ENCODE results near the gene PTOV1.

Gene PTOV1

DNA sequence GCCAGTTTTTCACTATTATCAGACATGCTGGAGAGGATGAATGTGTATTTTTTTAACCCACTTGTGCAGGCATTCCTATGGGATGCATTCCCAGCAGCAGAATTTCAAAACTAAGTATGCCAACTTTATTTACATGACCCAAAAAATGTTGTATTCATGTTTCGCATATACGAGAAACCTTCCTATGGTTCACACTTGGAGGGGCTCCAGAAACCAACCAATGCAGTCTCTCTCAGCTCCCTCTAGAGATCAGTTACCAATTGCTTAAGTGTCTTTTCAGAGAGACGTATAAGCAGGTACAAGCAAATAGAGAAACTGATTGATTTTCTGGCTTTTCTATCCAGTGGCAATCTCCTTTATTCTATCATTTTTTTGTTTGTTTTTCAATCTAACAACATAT, 5.5 kb upstream of the PTOV1 start:
- DNase-seq: no peak

- DNase-seq: no peak
Measured at GRCh38 chr19:49846408-49846807, 4.6 kb upstream of the PTOV1 start.

DNA sequence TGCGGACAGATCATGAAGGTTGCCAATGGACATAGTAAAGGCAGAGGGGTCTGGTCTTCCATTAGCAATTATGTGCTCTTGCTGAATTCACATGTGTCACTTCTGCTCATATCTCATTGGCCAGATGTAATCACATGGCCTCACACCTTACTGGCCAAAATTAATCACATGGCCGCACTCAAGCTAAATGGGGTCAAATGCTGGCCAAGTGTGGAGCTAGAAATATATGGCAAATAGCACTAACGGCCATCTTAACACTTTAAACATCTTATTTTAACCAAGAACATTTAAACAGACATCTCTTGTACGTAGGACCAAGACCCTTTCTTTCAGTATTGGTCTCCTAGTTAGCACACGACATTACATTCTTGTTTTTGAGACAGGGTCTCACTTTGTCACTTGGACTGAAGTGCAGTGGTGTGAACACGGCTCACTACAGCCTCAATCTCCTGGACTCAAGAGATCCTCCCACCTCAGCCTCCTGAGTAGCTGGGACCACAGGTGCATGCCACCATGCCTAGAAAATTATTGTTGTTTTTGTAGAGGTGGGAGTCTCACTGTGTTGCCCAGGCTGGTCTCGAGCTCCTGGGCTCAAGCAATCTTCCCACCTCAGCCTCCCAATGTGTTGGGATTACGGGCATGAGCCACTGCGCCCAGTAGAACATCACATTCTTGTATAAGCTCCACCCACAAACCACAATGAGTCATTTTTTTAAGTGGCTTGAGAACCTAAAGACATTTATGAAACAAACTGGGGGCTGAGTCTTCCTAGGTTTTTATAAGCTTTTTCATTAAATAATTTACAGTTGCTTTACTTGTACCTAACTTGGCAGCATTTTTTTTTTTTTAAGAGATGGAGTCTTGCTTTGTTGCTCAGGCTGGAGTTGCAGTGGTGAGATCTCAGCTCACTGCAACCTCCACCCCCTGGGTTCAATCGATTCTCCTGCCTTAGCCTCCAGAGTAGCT, 2.9 kb upstream of the PTOV1 start:
- DNase-seq: no peak

- DNase-seq: no peak
Measured at GRCh38 chr19:49848938-49849337, 2.0 kb upstream of the PTOV1 start.

DNA sequence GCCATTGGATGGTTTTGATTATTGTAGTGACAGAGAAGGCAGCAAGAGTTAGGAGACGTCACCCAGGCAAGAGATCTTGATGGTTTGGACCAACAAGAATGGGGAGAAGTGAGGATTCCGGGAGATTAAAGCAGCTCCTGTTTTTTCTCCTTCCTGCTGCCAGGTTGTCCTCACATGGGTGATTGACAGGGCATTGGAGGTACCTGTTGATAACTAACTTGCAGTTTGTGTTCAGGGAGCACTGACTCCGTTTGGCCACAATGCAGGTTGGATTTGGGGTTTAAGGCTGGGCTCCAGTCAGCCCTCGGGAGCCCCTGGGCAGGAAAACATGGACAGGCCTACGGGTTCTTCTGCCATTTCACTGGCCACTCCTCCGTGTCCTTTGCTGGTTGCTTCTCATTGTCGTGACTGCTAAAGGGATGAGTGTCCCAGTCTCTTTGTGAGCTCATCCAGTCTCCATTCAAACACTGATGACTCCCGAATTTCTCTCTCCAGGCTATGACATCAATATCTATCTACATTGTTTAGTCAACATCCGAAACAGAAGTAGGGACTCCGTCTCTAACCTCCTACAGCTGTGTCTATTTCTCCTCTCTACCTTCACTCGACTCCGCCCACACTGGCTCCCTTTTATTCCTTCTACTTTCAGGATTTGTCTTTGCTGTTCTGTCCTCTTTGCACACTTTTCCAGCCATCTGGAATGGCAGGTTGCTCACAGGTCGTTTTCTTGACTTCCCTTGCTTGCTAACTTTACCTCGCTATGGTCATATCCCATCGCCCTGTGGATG, 1.3 kb upstream of the PTOV1 start:
- no peak for DNase-seq

DNA sequence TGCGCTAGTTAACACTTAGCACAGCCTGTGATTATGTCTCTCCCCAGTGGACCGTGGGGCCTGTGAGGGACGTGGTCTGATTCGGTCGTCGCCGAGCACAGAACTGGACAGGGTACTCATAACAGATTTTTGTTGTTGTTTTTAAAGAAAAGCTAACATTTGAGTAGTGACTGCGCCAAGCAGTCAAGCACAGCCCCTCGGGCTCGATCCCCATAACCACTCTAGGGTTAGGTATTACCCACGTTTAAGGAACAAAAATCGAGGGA, 805 bp upstream of the PTOV1 start:
- DNase-seq: peak; percentile 15

DNA sequence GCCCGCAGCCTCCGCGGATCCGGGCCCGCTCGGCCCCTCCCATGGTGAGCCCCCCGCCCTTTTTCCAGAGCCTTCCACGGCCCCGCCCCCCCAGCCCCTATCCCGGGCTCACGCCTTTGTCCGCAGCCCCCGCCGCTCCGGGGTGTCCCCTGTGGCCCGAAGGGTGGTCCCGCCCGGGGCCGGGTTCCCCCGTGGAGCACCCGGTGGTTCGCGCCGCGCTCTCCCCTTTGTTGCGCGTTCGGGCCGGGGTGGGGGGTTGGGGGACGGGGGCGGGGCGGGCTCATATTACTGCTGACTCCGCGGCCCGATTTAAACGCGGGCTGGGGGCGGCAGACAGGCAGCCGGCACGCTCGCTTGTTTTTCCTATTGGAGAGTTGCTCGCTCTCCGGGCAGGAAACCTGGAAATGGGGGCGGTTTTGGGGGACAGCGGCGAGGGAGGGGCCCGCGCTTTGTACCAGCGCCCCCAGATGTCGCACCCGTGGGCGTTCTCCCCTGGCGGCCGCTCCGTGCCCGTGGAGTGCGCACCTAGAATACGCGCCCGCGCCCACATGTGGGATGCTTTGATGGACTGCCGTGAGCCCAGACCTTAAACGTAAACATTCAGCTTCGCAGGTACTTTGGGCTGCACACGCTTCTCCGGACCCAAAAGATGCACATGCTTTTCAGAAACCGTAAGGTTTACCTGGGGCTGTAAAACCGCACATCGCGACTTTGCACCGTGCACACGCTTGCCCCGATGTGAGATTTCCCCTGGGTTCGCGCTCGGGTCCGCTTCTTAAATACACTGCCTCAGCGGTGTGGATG, 699 bp downstream of the PTOV1 start:
- DNase-seq: peak; percentile 40

GRCh38 chr19:49852631-49853126, 1.7 kb downstream of the PTOV1 start:
- DNase-seq: no peak

- DNase-seq: no peak
Measured at GRCh38 chr19:49853852-49854377, 3.0 kb downstream of the PTOV1 start.

GRCh38 chr19:49854378-49855263, 3.7 kb downstream of the PTOV1 start:
- DNase-seq: peak; percentile 16

DNA sequence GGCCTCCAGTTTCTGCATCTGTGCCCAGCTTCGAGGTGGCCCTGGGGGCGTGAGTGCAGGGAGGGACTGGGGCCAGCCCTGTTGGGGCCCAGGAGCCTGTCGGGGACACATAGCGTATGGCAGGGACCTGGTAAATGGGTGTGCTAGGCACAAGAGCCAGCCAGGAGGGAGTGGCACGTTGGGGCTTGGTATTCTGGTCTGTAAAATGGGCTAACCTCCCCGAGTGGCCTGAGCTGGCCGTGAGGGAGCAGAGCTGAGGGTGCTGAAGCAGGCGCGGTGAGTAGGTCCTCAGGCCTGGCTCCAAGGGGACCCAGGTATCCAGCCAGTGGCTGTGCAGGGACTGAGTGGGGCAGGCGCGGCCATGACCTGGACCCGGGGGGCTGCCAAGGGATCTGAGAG, 4.3 kb downstream of the PTOV1 start:
- DNase-seq: no peak

DNA sequence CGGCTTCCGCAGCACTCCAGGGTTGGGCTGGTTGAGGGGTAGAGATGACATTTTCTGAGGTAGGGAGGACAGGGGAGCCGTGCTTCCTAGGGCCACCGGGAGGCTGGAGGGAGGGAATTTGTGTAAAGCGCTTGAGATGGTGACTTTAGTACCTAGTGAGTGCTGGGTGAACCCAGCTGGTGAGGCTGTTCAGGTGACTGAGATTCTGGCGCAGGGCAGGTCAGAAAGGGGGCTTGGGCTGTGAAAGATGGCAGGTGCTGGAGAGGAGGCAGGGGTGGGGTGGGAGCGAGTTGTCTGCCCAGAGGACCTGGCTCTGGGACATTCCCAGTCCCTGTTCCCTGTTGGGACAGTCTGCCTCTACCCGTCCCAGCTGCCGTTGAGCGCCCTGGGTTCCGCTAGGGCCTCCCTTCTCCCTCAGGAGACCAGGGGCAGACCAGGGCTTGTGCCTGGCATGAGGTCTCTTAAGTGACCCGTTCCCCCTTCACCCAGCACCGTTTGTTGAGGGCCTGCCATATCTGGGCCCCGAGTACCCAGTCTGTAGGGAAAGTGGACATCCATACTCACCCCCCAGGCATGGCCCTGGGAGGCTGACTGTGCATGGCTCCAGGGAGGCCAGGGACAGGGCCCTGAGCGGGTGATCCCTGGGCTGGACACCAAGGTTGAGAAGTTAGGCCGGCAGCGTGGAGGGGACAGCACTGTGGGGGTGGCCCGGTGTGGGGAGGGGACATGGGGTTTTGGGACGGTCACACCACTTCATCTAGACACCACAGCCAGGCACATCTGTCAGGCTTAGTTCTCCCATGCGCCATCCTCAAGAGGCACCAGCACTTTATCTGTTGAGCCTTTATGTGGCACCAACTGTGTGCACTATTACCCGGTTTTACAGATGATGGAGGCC, 5.0 kb downstream of the PTOV1 start:
- DNase-seq: no peak

- DNase-seq: peak; percentile 15
Measured at GRCh38 chr19:49856574-49857021, 5.6 kb downstream of the PTOV1 start.

DNA sequence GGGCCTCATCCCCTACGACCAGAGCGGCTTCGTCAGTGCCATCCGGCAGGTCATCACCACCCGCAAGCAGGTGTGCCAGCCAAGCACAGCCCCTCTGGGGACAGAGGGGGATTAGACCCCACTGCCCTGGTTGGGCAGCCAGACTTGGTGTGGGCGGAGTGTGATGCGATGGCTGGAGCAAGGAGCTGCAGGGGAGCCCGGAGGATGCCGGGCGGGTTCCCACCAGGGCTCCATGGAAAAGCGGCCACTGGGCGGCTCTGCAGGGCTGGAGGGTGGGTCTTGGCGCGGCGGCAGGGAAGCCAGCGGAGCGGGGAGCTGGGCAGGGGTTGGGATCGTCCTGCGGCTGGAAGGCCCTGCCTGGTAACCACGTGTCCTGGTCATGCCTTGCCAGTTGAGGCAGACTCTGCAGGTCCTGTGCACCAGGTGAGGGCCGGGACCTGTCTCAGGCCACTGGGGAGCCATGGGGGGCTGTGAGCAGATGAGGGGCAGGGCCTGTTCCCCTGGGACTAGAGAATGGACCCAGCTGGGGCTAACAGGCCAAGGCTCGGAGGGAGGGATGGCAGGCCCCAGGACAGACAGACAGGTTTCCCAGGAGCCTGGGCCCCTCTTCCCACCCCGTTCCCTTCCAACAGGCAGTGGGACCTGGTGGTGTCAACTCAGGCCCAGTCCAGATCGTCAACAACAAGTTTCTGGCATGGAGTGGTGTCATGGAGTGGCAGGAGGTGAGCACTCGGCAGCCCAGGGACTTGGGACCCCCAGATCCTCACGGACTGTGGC, 6.3 kb downstream of the PTOV1 start:
- DNase-seq: no peak

- no peak for DNase-seq
Measured at GRCh38 chr19:49857838-49858087, 6.8 kb downstream of the PTOV1 start.

DNA sequence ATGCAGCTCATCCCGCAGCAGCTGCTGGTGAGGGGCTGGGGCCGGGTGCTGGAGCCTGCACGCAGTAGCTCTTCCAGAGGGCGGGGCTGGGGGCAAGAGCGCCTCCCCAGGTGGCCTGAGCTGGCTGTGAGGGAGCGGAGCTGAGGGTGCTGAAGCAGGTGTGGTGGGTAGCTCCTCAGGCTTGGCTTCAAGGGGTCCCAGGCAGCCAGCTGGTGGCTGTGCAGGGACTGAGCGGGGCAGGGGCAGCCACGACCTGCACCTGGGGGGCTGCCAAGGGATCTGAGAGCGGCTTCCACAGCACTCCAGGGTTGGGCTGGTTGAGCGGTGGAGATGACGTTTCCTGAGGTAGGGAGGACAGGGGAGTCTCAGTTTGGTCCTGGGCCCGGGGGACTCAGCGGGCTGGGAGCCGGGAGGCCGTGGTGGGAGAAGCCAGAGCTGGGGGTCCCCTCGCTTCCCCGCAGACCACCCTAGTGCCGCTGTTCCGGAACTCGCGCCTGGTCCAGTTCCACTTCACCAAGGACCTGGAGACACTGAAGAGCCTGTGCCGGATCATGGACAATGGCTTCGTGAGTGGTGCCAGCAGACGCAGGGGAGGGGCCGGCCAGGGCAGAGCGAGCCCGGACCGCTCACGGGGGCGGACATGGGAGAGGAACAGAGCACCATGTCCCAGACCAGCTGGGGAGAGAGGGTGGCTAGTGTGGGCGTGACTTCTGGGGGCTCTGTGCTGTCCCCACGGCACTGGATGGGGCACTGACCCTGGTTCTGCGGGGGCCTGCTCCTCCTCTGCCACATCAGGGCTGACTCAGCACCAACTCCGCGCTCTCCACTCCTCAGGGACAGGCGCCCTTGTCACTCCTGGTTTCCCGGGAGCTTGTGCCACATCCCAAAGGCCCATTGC, 7.4 kb downstream of the PTOV1 start:
- DNase-seq: no peak

- DNase-seq: no peak
Measured at GRCh38 chr19:49859682-49860335, 8.8 kb downstream of the PTOV1 start.

DNA sequence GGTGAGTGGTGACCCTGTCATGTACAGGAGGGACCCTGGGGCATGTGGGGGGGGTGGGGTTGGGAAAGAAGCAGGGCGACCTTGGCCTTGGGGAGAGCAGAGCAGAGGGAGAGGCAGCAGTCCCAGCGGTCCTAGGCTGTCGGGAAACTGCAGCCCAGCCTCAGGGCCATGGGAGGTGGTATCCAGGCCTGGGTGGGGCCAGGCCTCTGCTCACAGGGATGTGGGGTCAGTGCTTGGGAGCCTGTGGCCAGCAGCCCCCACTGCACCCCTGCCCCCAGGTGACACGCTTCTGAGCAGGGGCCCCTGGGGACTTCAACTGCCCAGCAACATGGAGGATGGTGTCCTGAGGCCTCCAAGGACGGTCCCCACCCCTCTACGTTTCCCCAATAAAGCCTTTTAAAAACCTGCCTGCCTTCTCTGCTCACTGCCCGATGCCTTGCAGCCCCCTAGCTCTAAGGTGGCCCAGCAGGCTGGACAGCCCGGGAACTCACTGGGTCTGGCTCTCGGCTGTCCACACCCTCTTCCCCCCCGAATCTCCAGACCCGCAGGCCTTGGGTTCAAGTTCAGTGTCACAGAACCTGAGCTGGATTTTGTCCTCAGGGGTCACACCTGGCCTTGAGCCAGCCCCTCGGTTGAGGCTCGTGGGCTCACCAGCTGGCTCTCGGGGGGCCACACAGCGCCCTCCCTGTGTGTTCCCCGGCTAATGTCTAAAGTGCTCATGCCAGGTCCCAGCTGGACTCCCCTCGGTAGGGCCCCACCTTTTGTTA, 9.6 kb downstream of the PTOV1 start:
- no peak for DNase-seq
